Measurements from ENCODE around the gene TSPAN17. TPM values are rescaled to one million over a fixed set of nuclear protein-coding genes. Genes with fewer than 3 reads are reported as not detected.

TSPAN17 gene
- total RNA-seq, 1 experiment from 2014 or later, result 50.1 TPM

GRCh38 chr5:176704817-176705216 is 57.5 kb downstream of the TSPAN17 start:
- Histone ChIP-seq H3K4me1 (ENCODE audit: control insufficient read depth in 1 of 2, insufficient read depth in 2 of 2, low read length in 2 of 2) (no peaks in the 10 kb centered on the region), H3K27ac (ENCODE audit: low read depth, low read length) (no peak overlapping the region), H3K79me2 (ENCODE audit: insufficient read depth, low read length) (no peaks in the 10 kb centered on the region), H2AFZ (ENCODE audit: low read depth, low read length, poor library complexity, severe bottlenecking) (no peak overlapping the region), H3K4me2 (ENCODE audit: low read length) (no peak overlapping the region), H3K9me2 (ENCODE audit: insufficient read depth) (no peaks in the 10 kb centered on the region), H4K20me1 (ENCODE audit: insufficient read depth) (no peaks in the 10 kb centered on the region), H3K9ac (ENCODE audit: low read length) (no peak overlapping the region), H3K9me3 (ENCODE audit: control insufficient read depth in 1 of 2, insufficient read depth in 1 of 2, low read depth in 1 of 2, low read length in 2 of 2) (no peaks in the 10 kb centered on the region), H3K36me3 (ENCODE audit: control insufficient read depth in 1 of 2, insufficient read depth in 2 of 2, low read length in 2 of 2) (no peaks in the 10 kb centered on the region), H3K4me3 (replicated peaks in 1 of 2; ENCODE audit: low read depth in 1 of 2, low read length in 2 of 2) (no peak overlapping the region), H3K27me3 (ENCODE audit: insufficient read depth, low read length) (no peaks in the 10 kb centered on the region)
- ATAC-seq (no peak), DNase-seq (ENCODE audit: low read depth, low spot score) (no peak)
- ChIA-PET RAD21 (ENCODE audit: low non-redundant PET in 1 of 2, low total read pairs in 2 of 2, uncharacterized antibody in 2 of 2, unreplicated experiment in 2 of 2) (no interaction called here), POLR2A (no interaction called here), CTCF (no interaction called here)
- BruUV-seq (replicated peaks), result no TSS peak
- TF ChIP-seq MAX (IDR thresholded peaks at IDR 0.05), result no peak
- no peak for TF ChIP-seq POLR2A (IDR thresholded peaks at IDR 0.05; ENCODE audit: borderline replicate concordance, extremely low read depth, insufficient read depth, insufficient read length)
- no peak for TF ChIP-seq SRF (IDR thresholded peaks at IDR 0.05; ENCODE audit: low read depth)
- TF ChIP-seq EGR1 (IDR thresholded peaks at IDR 0.05; ENCODE audit: low read depth), result no peak
- TF ChIP-seq SP1 (IDR thresholded peaks at IDR 0.05; ENCODE audit: low read depth), result no peak
- no peak for TF ChIP-seq ATF3 (IDR thresholded peaks at IDR 0.05)
- intact Hi-C loops (cut with micrococcal nuclease), result loop anchor here (5.0 kb wide), 1 partner anchor 407 kb away; no protein-coding TSS in a partner anchor

Small RNA genes within 50 kb of the gene (microRNA-seq; reads per million reads assigned to microRNA genes)
- not detected for gene MIR4281 (ENCODE audit: borderline number of aligned reads)

Other genes with a start within 250 kb of the TSPAN17 start
- gene CLTB, start 230.9 kb upstream of the TSPAN17 start, total RNA-seq (2021; ENCODE audit: unreplicated experiment), result 58.6 TPM
- 51.9 TPM for gene FAF2, start 199.1 kb upstream of the TSPAN17 start, total RNA-seq (2021; ENCODE audit: unreplicated experiment)
- gene RNF44, start 110.1 kb upstream of the TSPAN17 start, total RNA-seq (2021; ENCODE audit: unreplicated experiment), result 58.4 TPM
- 0.10 TPM for gene CDHR2, start 98.1 kb upstream of the TSPAN17 start, total RNA-seq (2021; ENCODE audit: unreplicated experiment)
- gene GPRIN1, start 37.3 kb upstream of the TSPAN17 start, total RNA-seq (2021; ENCODE audit: unreplicated experiment), result 14.2 TPM
- not detected for gene SNCB, start 16.9 kb upstream of the TSPAN17 start, total RNA-seq (2021; ENCODE audit: unreplicated experiment)
- gene EIF4E1B, start 16.8 kb upstream of the TSPAN17 start, total RNA-seq (2021; ENCODE audit: unreplicated experiment), result 0.07 TPM
- gene UNC5A, start 163.1 kb downstream of the TSPAN17 start, total RNA-seq (2021; ENCODE audit: unreplicated experiment), result 10.1 TPM

Measured in HCT116 (cell line).